Measurements from ENCODE around the gene NUB1.
A peak's percentile ranks its signal among the peaks of the same experiment; 100 is the strongest.

NUB1 gene

DNA sequence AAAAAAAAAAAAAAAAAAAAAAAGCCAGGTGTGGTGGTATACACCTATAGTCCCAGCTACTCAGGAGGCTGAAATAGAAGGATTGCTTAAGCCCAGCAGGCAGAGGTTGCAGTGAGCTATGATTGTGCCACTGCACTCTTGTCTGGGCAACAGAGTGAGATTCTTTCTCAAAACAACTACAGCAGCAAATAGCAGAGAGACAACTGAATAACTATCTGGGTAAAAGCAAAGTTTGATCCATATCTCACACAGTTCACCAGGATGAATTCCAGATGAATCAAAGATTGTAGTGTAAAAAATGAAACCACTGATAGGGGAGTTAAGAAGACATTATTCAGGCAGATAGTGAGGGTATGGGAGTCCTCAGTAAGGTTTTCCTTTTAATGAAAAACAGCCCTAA lies 11.4 kb upstream of the NUB1 start:
- Histone ChIP-seq H3K27me3 (ENCODE audit: control insufficient read depth in 1 of 2, insufficient read depth in 2 of 2, low read length in 2 of 2) (no peaks in the 10 kb centered on the region), H3K4me1 (ENCODE audit: control insufficient read depth, insufficient read depth, low read length) (no peaks in the 10 kb centered on the region), H3K27ac (ENCODE audit: low read length) (no peak overlapping the region), H3K9ac (ENCODE audit: low read length in 2 of 2) (no peak overlapping the region), H3K4me3 (ENCODE audit: low read length in 2 of 2) (no peak overlapping the region), H3K9me3 (ENCODE audit: control insufficient read depth in 2 of 2, low read length in 2 of 2) (no peaks in the 10 kb centered on the region), H3K36me3 (ENCODE audit: control insufficient read depth in 2 of 2, insufficient read depth in 2 of 2, low read length in 2 of 2) (no peaks in the 10 kb centered on the region)

DNA sequence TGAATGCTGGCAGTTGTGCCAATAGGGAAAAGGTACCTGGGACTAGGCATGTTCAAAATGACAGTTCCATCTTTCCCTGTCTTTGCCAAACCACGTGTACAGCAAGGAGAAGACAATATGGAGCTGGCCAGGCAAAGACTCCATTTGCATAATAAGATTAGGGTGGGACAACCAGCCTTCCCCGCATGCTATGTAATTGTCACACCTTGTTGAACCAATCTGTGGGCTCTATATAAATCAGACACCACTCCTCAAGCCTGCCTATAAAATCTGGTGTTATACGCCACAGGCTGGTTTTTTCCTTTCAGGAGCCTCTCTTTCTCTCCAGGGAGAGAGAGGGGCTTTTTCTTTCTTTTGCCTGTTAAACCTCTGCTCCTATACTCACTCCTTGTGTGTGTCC lies 11.0 kb upstream of the NUB1 start:
- Histone ChIP-seq H3K27ac (ENCODE audit: low read length) (no peak overlapping the region), H3K9ac (ENCODE audit: low read length in 2 of 2) (no peak overlapping the region), H3K4me3 (ENCODE audit: low read length in 2 of 2) (no peak overlapping the region), H3K9me3 (ENCODE audit: control insufficient read depth in 2 of 2, low read length in 2 of 2) (no peaks in the 10 kb centered on the region), H3K36me3 (ENCODE audit: control insufficient read depth in 2 of 2, insufficient read depth in 2 of 2, low read length in 2 of 2) (no peaks in the 10 kb centered on the region), H3K4me1 (ENCODE audit: control insufficient read depth, insufficient read depth, low read length) (no peaks in the 10 kb centered on the region), H3K27me3 (ENCODE audit: control insufficient read depth in 1 of 2, insufficient read depth in 2 of 2, low read length in 2 of 2) (no peaks in the 10 kb centered on the region)

DNA sequence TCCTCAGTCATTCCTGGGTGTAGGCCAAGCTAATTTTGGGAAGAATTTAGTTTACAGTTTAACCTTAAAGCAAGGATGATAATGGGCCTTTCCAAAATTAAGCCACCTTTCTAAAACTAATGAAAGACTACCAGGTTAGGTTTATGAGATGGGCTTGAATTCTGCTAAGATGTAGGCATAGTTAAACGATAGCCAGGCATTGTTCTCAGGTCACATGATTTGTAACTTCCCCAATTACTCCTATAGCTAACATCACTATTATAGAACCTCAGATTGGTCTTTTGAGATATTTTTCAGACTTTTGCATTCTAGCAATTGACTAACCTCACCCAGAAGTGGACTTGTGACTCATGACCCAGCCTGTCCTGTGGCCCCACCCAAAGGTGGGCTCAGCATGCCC lies 7.0 kb upstream of the NUB1 start:
- H3K27ac ChIP-seq (ENCODE audit: low read length) = no peak overlapping the region
- no peaks in the 10 kb centered on the region for H3K4me1 ChIP-seq (ENCODE audit: control insufficient read depth, insufficient read depth, low read length)
- H3K9me3 ChIP-seq (ENCODE audit: control insufficient read depth in 2 of 2, low read length in 2 of 2) = no peaks in the 10 kb centered on the region
- no peak overlapping the region for H3K9ac ChIP-seq (ENCODE audit: low read length in 2 of 2)
- no peaks in the 10 kb centered on the region for H3K36me3 ChIP-seq (ENCODE audit: control insufficient read depth in 2 of 2, insufficient read depth in 2 of 2, low read length in 2 of 2)
- H3K27me3 ChIP-seq (ENCODE audit: control insufficient read depth in 1 of 2, insufficient read depth in 2 of 2, low read length in 2 of 2) = no peaks in the 10 kb centered on the region
- no peak overlapping the region for H3K4me3 ChIP-seq (ENCODE audit: low read length in 2 of 2)

DNA sequence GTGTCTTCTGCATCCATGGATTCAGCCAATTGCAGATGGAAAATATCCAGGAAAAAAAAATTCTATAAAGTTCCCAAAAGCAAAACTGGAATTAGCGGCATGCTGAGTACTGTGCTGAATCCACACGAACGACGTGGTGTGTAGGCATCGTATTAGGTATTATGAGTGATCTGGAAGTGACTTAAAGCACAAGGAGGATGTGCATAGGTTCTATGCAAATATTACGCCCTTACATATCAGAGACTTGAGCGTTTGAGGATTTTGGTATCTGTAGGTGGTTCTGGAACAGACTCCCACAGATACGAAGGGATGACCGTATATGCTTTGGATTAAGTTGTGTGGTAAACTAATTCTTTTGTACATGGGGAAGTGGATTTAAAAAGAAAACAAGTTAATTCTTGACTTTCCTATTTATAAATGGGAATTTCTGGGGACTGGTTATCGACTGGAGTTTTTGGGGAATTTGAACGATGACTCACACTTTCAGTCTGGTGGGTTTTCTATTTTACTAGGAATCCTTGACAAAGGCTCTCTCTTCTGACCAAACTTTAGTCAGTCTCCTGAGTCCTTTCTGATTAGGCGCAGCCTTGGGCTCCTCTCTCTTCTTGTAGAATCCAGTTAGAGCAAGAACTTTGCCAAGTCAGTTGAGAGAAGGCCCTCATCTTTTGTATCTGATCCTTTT lies 5.4 kb upstream of the NUB1 start:
- H3K36me3 ChIP-seq (ENCODE audit: control insufficient read depth in 2 of 2, insufficient read depth in 2 of 2, low read length in 2 of 2) = no peaks in the 10 kb centered on the region

DNA sequence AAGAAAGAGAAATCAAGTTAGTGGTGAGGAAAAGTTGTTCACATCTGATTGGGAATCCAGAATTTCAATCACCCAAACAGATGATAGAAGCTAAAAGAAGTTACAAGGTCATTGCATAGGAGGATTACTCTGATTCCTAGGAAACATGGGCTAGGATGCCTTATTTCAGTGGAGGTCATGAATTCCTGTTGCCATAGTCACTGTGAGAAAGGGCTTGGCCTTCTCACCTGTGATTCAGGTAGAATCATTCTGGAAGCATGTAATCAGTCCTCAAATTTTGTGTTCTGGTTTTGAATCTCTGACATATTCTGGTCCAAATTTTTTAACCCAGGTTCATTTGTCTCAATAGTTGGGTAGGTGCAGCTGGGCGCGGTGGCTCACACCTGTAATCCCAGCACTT lies 4.3 kb upstream of the NUB1 start:
- H3K27me3 ChIP-seq (ENCODE audit: control insufficient read depth in 1 of 2, insufficient read depth in 2 of 2, low read length in 2 of 2) = no peaks in the 10 kb centered on the region
- H3K9me3 ChIP-seq (ENCODE audit: control insufficient read depth in 2 of 2, low read length in 2 of 2) = no peaks in the 10 kb centered on the region
- no peak overlapping the region for H3K4me3 ChIP-seq (ENCODE audit: low read length in 2 of 2)
- H3K4me1 ChIP-seq (ENCODE audit: control insufficient read depth, insufficient read depth, low read length) = peaks cover 3% of the 10 kb centered on the region
- no peaks in the 10 kb centered on the region for H3K36me3 ChIP-seq (ENCODE audit: control insufficient read depth in 2 of 2, insufficient read depth in 2 of 2, low read length in 2 of 2)
- no peak overlapping the region for H3K27ac ChIP-seq (ENCODE audit: low read length)
- no peak overlapping the region for H3K9ac ChIP-seq (ENCODE audit: low read length in 2 of 2)

More for the DNA sequence above, 5.4 kb upstream of the NUB1 start:
- Histone ChIP-seq H3K27me3 (ENCODE audit: control insufficient read depth in 1 of 2, insufficient read depth in 2 of 2, low read length in 2 of 2) (no peaks in the 10 kb centered on the region), H3K9ac (ENCODE audit: low read length in 2 of 2) (no peak overlapping the region), H3K4me3 (ENCODE audit: low read length in 2 of 2) (no peak overlapping the region), H3K4me1 (ENCODE audit: control insufficient read depth, insufficient read depth, low read length) (peaks cover 2% of the 10 kb centered on the region), H3K27ac (ENCODE audit: low read length) (no peak overlapping the region), H3K9me3 (ENCODE audit: control insufficient read depth in 2 of 2, low read length in 2 of 2) (no peaks in the 10 kb centered on the region)

DNA sequence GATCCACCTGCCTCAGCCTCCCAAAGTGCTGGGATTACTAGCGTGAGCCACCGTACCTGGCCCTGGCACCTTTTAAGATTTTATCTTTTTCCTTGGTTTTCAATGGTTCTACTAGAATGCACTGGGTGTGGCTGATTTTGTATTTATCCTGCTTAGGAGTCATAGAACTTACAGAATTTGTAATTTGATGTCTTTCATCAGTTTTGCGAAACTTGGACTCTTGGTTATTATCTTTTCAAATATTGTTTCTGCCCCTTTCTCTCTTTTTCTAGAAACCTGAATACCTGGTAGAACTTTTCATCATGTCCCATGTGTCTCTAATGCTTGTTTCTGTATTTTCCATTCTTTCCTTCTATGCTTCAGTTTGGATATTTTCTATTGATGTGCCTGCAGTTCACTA lies 2.8 kb upstream of the NUB1 start:
- Histone ChIP-seq H3K27me3 (ENCODE audit: control insufficient read depth in 1 of 2, insufficient read depth in 2 of 2, low read length in 2 of 2) (no peaks in the 10 kb centered on the region), H3K27ac (ENCODE audit: low read length) (no peak overlapping the region), H3K9ac (ENCODE audit: low read length in 2 of 2) (no peak overlapping the region), H3K4me3 (ENCODE audit: low read length in 2 of 2) (no peak overlapping the region), H3K36me3 (ENCODE audit: control insufficient read depth in 2 of 2, insufficient read depth in 2 of 2, low read length in 2 of 2) (peaks cover 0 to 3% of the 10 kb centered on the region in 2 donors), H3K9me3 (ENCODE audit: control insufficient read depth in 2 of 2, low read length in 2 of 2) (no peaks in the 10 kb centered on the region), H3K4me1 (ENCODE audit: control insufficient read depth, insufficient read depth, low read length) (peaks cover 13% of the 10 kb centered on the region)

DNA sequence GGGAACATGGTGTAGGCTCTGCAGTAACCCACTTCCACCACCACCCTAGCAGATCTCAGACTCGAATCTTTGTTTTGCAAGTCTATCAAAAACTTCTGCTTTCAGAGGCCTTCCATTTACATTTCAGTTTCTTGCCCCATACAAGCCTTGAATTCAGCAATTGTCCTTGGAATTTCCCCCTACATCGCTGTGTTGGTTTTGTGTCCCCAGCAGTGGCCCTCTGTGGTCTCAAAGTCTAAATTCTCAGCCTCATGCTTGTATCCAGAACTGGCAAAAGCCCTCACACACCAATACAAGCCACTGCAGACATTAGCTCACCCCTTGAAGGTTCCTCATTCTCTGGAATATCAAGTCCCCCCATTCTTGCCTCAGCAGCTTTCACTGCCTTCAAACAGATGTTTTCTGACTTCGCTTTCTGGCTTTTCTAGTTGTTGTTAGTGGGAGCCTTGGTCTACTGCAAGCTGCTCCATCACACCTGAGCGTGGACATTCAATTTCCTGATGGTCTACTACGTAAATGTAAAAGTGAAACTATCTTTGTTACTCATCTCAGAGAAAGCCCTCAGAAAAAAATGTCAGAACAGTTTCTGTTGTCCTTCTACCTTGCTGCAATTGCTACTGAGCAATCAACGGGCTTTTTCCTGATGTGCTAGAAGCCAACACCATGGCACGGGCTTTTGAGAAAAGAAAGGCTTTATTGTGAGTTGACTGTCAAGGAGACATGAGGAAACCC lies 1.8 kb upstream of the NUB1 start:
- no peak overlapping the region for H3K9ac ChIP-seq (ENCODE audit: low read length in 2 of 2)
- no peaks in the 10 kb centered on the region for H3K9me3 ChIP-seq (ENCODE audit: control insufficient read depth in 2 of 2, low read length in 2 of 2)
- H3K36me3 ChIP-seq (ENCODE audit: control insufficient read depth in 2 of 2, insufficient read depth in 2 of 2, low read length in 2 of 2) = peaks cover 0 to 3% of the 10 kb centered on the region in 2 donors
- H3K27ac ChIP-seq (ENCODE audit: low read length) = no peak overlapping the region
- H3K27me3 ChIP-seq (ENCODE audit: control insufficient read depth in 1 of 2, insufficient read depth in 2 of 2, low read length in 2 of 2) = no peaks in the 10 kb centered on the region
- H3K4me1 ChIP-seq (ENCODE audit: control insufficient read depth, insufficient read depth, low read length) = peaks cover 13% of the 10 kb centered on the region
- H3K4me3 ChIP-seq (ENCODE audit: low read length in 2 of 2) = no peak overlapping the region

DNA sequence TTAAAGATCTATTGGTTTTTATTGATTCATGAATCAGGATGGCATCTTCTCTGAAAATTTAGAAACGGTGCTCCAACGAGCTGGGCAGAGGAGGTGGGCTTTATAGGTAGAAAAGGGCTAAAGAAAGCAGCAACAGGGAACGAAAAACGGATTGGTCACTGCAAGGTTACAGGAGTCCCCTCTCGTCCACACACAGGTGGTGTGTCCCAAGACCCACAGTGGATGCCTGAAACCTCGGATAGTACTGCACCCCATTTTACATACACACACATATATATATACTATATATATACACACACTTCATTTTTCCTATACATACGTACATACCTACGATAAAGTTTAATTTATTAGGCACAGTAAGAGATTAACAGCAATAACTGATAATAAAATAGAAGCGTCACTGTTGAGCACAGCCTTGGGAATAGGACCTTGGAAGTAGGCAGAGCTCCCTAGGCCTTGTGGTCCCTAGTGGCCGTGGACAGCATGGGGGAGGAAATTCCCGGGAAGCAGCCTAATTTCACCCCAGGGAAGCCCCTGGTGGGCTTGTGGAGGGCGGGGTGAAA lies 737 bp upstream of the NUB1 start:
- Histone ChIP-seq H3K4me1 (ENCODE audit: control insufficient read depth, insufficient read depth, low read length) (peaks cover 13% of the 10 kb centered on the region), H3K9ac (ENCODE audit: low read length in 2 of 2) (no peak overlapping the region), H3K4me3 (ENCODE audit: low read length in 2 of 2) (peak overlapping the region; percentile 48 to 72), H3K27me3 (ENCODE audit: control insufficient read depth in 1 of 2, insufficient read depth in 2 of 2, low read length in 2 of 2) (no peaks in the 10 kb centered on the region), H3K9me3 (ENCODE audit: control insufficient read depth in 2 of 2, low read length in 2 of 2) (no peaks in the 10 kb centered on the region), H3K27ac (ENCODE audit: low read length) (peak overlapping the region; percentile 46), H3K36me3 (ENCODE audit: control insufficient read depth in 2 of 2, insufficient read depth in 2 of 2, low read length in 2 of 2) (peaks cover 4 to 6% of the 10 kb centered on the region in 2 donors)

DNA sequence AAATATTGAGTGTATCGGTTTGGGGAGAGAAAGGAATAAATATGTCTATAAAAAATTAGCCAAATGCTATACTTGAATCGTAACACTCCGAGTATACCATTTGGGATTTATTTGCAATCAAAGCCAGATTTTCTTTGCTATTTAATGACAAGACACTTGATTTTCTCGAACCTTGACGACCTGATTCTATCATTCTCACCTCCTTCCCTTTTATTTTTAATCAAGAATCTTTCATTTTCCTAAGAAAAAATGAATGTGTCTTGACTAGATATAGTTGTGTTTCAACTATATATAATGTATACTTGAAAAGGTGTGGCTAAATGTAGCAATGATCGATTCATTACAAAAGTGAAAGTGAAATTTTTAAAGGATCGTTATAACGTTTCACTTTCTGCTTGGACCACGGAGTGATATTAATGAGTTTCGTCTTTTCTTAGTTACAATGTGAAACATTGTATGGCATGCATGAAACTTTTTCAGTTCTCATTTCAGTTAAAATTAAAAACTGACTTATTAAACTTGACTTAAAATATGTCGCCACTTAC lies 562 bp downstream of the NUB1 start:
- peak overlapping the region; percentile 55 to 82 for H3K9ac ChIP-seq (ENCODE audit: low read length in 2 of 2)
- H3K9me3 ChIP-seq (ENCODE audit: control insufficient read depth in 2 of 2, low read length in 2 of 2) = no peaks in the 10 kb centered on the region
- peaks cover 12 to 15% of the 10 kb centered on the region in 2 donors for H3K36me3 ChIP-seq (ENCODE audit: control insufficient read depth in 2 of 2, insufficient read depth in 2 of 2, low read length in 2 of 2)
- H3K27ac ChIP-seq (ENCODE audit: low read length) = peak overlapping the region; percentile 53
- H3K4me3 ChIP-seq (ENCODE audit: low read length in 2 of 2) = peak overlapping the region; percentile 72 to 77
- H3K27me3 ChIP-seq (ENCODE audit: control insufficient read depth in 1 of 2, insufficient read depth in 2 of 2, low read length in 2 of 2) = no peaks in the 10 kb centered on the region
- H3K4me1 ChIP-seq (ENCODE audit: control insufficient read depth, insufficient read depth, low read length) = peaks cover 13% of the 10 kb centered on the region

DNA sequence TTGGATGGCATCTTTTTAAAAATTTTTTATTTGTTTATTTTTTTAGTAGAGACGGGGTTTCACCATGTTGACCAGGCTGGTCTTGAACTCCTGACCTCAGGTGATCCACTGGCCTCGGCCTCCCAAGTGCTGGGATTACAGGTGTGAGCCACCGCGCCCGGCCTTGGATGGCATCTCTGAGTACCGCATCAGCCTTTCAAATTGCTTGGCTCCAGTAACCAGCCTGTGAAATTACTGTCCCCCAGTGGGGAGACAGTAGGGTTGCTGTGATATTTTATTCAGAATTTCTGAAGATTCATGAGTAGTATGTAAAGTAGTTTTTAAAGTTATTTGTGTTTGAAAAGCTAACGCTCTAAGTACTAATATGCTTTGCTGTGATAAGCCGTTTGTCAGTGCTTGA lies 1.2 kb downstream of the NUB1 start:
- H3K9me3 ChIP-seq (ENCODE audit: control insufficient read depth in 2 of 2, low read length in 2 of 2) = no peaks in the 10 kb centered on the region
- H3K36me3 ChIP-seq (ENCODE audit: control insufficient read depth in 2 of 2, insufficient read depth in 2 of 2, low read length in 2 of 2) = peaks cover 12 to 18% of the 10 kb centered on the region in 2 donors
- H3K4me1 ChIP-seq (ENCODE audit: control insufficient read depth, insufficient read depth, low read length) = peaks cover 13% of the 10 kb centered on the region
- peak overlapping the region; percentile 72 to 77 for H3K4me3 ChIP-seq (ENCODE audit: low read length in 2 of 2)
- H3K27ac ChIP-seq (ENCODE audit: low read length) = no peak overlapping the region
- no peaks in the 10 kb centered on the region for H3K27me3 ChIP-seq (ENCODE audit: control insufficient read depth in 1 of 2, insufficient read depth in 2 of 2, low read length in 2 of 2)
- H3K9ac ChIP-seq (ENCODE audit: low read length in 2 of 2) = peak overlapping the region in 1 of 2 donors; percentile 29

Measured in stomach smooth muscle (tissue), 2 donors.